Measurements from ENCODE around the gene DYRK1A.

DNA sequence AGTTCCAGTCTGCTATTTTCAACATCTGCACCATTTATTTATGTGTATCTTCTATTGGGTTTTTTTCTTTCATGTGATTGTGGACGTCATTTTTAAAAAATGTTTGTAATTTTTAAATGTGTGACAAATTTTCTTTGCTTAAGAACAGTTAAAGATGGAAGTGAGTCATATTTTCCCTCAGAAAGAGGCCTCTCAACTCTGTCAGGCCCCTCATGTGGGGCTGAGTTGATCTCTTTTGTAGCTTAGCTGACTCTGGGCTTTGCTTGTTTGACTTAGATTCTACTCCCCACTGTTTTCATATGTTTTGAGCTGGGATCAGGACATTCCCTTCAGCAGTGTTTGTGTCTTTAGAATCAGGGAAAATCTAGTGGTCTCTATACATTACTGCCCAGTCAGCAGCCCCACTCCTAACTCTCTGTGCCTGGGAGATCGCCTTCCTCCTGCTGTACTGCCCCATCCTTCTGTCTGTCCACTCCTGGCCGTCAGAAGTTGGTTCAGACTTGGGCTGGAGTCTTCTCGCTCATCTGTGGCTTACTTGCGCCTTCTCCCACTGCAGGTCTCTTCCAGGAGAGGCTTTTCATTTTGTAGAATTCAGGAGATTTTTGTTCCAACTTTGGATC, 137.4 kb downstream of the DYRK1A start:
- TF ChIP-seq EZH2 (IDR thresholded peaks at IDR 0.05; ENCODE audit: borderline replicate concordance, insufficient read depth, low read length, poor library complexity, severe bottlenecking) (no peak), CTCF (IDR thresholded peaks at IDR 0.05; ENCODE audit: poor library complexity, severe bottlenecking) (no peak), POLR2AphosphoS5 (IDR thresholded peaks at IDR 0.05) (no peak), EP300 (conservative IDR thresholded peaks at IDR 0.05; ENCODE audit: poor library complexity, severe bottlenecking) (no peak), TAF1 (IDR thresholded peaks at IDR 0.05; ENCODE audit: low read depth) (no peak)
